ENCODE data around the gene MAPK1. TPM values are rescaled to one million over a fixed set of nuclear protein-coding genes. Genes with fewer than 3 reads are reported as not detected.
"Not testable (repeated sequence)": the region's sequence is repeated elsewhere in the genome, so short reads cannot be mapped to it uniquely, and the experiment has no call there.

The MAPK1 gene
- total and polyA plus RNA-seq, 2 experiments from 2014 or later = 72.3 to 76.0 TPM

DNA sequence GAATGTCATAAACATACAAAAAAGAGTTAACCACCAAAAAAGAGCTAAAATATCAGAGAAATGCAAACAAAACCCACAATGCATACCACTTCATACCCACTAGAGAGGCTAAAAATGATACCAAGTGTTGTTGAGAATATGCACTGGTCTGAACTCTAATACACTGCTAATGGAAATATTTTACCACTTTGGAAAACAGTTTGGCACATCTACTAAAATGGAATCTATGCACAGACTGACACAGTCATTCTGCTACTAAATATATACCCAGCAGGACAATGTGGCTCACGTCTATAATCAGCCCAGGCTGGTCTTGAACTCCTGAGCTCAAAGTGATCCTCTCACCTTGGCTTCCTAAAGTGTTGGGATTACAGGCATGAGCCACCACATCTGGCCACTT is 18.0 kb downstream of the MAPK1 start:
- no peaks in the 10 kb centered on the region; the same call in 1 of the 2 replicates for H3F3A ChIP-seq (ENCODE audit: insufficient read depth)
- H3K4me2 ChIP-seq (ENCODE audit: unreplicated experiment) = no peak overlapping the region
- H3K27ac ChIP-seq = no peak overlapping the region
- H3K27me3 ChIP-seq (replicated peaks; ENCODE audit: insufficient read depth) = no peaks in the 10 kb centered on the region
- TF ChIP-seq EZH2phosphoT487 (IDR thresholded peaks at IDR 0.05; ENCODE audit: insufficient read depth, low read depth) (no peak), EZH2 (IDR thresholded peaks at IDR 0.05; ENCODE audit: insufficient read depth, poor library complexity, severe bottlenecking) (no peak)
- 13 to 21% methylated on average over 1 of the region's 1 CpG for WGBS, 2 experiments (ENCODE audit: low coverage in 1 of 2, low lambda C conversion rate in 2 of 2, missing lambda C conversion rate in 2 of 2)
- no peaks in the 10 kb centered on the region for H3K9me3 ChIP-seq (ENCODE audit: low read depth)
- H3K4me1 ChIP-seq (ENCODE audit: insufficient read depth) = no peaks in the 10 kb centered on the region
- no peaks in the 10 kb centered on the region for H3K9me2 ChIP-seq (ENCODE audit: insufficient read depth)
- peaks cover 23% of the 10 kb centered on the region for H4K20me1 ChIP-seq (ENCODE audit: insufficient read depth)
- H2AFZ ChIP-seq = no peak overlapping the region
- peak; percentile 23 for DNase-seq
- no peak overlapping the region for H3K9ac ChIP-seq
- H3K36me3 ChIP-seq (ENCODE audit: low read depth) = no peaks in the 10 kb centered on the region
- in situ Hi-C loops (cut with MboI) = no loop called here
- H3K79me2 ChIP-seq (ENCODE audit: insufficient read depth) = peaks cover 100% of the 10 kb centered on the region
- no peak overlapping the region for H3K4me3 ChIP-seq

DNA sequence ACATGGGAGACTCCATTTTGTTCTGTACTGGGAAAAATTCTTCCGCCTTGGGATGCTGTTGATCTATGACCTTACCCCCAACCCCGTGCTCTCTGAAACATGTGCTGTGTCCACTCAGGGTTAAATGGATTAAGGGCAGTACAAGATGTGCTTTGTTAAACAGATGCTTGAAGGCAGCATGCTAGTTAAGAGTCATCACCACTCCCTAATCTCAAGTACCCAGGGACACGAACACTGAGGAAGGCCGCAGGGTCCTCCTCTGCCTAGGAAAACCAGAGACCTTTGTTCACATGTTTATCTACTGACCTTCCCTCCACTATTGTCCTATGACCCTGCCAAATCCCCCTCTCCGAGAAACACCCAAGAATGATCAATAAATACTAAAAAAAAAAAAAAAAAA is 19.4 kb downstream of the MAPK1 start:
- H2AFZ ChIP-seq; H3F3A ChIP-seq (ENCODE audit: insufficient read depth); H3K4me3 ChIP-seq; H3K4me1 ChIP-seq (ENCODE audit: insufficient read depth); H3K4me2 ChIP-seq (ENCODE audit: unreplicated experiment); in situ Hi-C loops (cut with MboI); H3K9me2 ChIP-seq (ENCODE audit: insufficient read depth); H3K27ac ChIP-seq; DNase-seq; H3K9me3 ChIP-seq (ENCODE audit: low read depth); H3K9ac ChIP-seq; H3K36me3 ChIP-seq (ENCODE audit: low read depth); H3K27me3 ChIP-seq (replicated peaks; ENCODE audit: insufficient read depth): not testable (repeated sequence)
- 96 to 100% methylated on average over 3 to 5 of the region's 5 CpGs for WGBS, 2 experiments (ENCODE audit: low coverage in 1 of 2, low lambda C conversion rate in 2 of 2, missing lambda C conversion rate in 2 of 2)
- Histone ChIP-seq H4K20me1 (ENCODE audit: insufficient read depth) (peaks cover 25% of the 10 kb centered on the region), H3K79me2 (ENCODE audit: insufficient read depth) (peaks cover 100% of the 10 kb centered on the region)

DNA sequence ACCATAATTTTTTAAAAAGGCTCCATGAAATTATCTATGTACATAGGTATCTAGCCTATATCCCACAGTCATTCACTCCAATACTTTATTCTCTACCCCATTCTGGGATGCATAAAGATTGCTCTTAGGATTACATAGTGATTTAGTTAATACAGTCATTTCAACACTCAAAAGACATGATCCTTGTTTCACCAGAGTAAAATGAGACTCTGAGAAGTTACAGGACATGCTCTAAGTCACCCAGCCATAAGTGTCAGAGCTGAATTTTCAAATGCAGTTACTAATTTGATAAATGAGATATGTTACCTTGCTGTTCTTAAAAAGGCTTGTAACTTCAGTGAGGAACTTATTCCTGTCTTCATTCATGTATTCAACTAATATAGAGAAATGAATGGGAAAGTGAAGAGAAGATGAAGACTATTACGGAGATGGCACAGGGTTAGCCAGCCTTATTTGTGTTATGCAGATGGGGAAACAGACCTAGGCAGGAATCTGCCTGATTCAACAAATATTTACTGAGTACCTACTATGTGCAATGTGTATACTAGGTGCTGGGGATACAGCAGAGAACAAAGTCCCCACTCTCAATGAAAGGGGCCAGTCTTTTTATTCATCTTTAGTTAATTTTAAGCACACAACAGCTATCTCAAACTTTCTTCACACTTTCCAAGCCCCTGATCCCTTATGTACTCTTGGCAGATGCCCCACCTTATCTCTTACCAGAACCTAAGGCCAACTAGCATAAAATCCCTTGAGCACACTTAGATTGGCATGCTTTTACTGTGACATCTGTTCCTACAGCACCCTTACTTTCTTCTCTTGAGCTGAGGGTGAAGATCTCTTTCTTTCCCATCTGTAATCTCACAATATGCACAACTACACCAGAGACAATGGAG is 21.6 kb downstream of the MAPK1 start:
- H3K9ac ChIP-seq = no peak overlapping the region
- H2AFZ ChIP-seq = no peak overlapping the region
- H3K4me2 ChIP-seq (ENCODE audit: unreplicated experiment) = no peak overlapping the region
- TF ChIP-seq EZH2 (IDR thresholded peaks at IDR 0.05; ENCODE audit: insufficient read depth, poor library complexity, severe bottlenecking) (no peak), EZH2phosphoT487 (IDR thresholded peaks at IDR 0.05; ENCODE audit: insufficient read depth, low read depth) (no peak)
- peaks cover 29% of the 10 kb centered on the region for H4K20me1 ChIP-seq (ENCODE audit: insufficient read depth)
- H3F3A ChIP-seq (ENCODE audit: insufficient read depth) = no peaks in the 10 kb centered on the region; the same call in 1 of the 2 replicates
- no peaks in the 10 kb centered on the region for H3K4me1 ChIP-seq (ENCODE audit: insufficient read depth)
- in situ Hi-C loops (cut with MboI) = no loop called here
- 100% methylated on average over 1 of the region's 1 CpG for WGBS, 2 experiments (ENCODE audit: low coverage in 1 of 2, low lambda C conversion rate in 2 of 2, missing lambda C conversion rate in 2 of 2)
- no peaks in the 10 kb centered on the region for H3K9me2 ChIP-seq (ENCODE audit: insufficient read depth)
- H3K79me2 ChIP-seq (ENCODE audit: insufficient read depth) = peaks cover 100% of the 10 kb centered on the region
- no peak for DNase-seq
- no peak overlapping the region for H3K27ac ChIP-seq
- no peaks in the 10 kb centered on the region for H3K9me3 ChIP-seq (ENCODE audit: low read depth)
- no peak overlapping the region for H3K4me3 ChIP-seq
- H3K36me3 ChIP-seq (ENCODE audit: low read depth) = no peaks in the 10 kb centered on the region
- no peaks in the 10 kb centered on the region for H3K27me3 ChIP-seq (replicated peaks; ENCODE audit: insufficient read depth)

DNA sequence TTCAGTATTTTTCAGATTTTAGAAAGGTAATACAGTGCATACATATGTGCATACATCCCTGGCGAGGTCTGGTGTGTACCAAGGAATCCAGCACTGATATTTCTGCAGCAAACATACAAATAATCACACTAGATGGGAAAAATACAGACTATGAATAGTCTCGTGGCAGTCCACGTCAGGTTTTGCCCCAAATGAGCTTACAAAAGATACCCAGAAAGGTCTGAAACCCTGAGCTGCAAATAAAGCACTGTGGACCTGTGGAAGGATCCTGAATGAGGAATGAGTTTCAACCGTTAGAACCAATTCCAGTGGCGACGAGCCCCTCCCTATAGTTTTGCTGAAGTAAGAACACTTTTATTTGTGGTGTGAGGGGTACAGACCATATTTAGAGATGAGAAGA is 24.5 kb downstream of the MAPK1 start:
- peaks cover 23% of the 10 kb centered on the region; the same call in 1 of the 2 replicates for H4K20me1 ChIP-seq (ENCODE audit: insufficient read depth)
- H3K9me2 ChIP-seq (ENCODE audit: insufficient read depth) = no peaks in the 10 kb centered on the region
- no peak overlapping the region for H2AFZ ChIP-seq
- peaks cover 100% of the 10 kb centered on the region for H3K79me2 ChIP-seq (ENCODE audit: insufficient read depth)
- no peak for DNase-seq
- H3F3A ChIP-seq (ENCODE audit: insufficient read depth) = peaks cover 7% of the 10 kb centered on the region; the same call in 1 of the 2 replicates
- no peak overlapping the region for H3K9ac ChIP-seq
- H3K4me1 ChIP-seq (ENCODE audit: insufficient read depth) = peaks cover 8% of the 10 kb centered on the region
- WGBS, 2 experiments (ENCODE audit: low coverage in 1 of 2, low lambda C conversion rate in 2 of 2, missing lambda C conversion rate in 2 of 2) = 75 to 82% methylated on average over 6 of the region's 6 CpGs
- H3K9me3 ChIP-seq (ENCODE audit: low read depth) = no peaks in the 10 kb centered on the region
- no peak overlapping the region for H3K27ac ChIP-seq
- H3K36me3 ChIP-seq (ENCODE audit: low read depth) = no peaks in the 10 kb centered on the region
- no peak for TF ChIP-seq EZH2 (IDR thresholded peaks at IDR 0.05; ENCODE audit: insufficient read depth, poor library complexity, severe bottlenecking)
- TF ChIP-seq EZH2phosphoT487 (IDR thresholded peaks at IDR 0.05; ENCODE audit: insufficient read depth, low read depth) = no peak
- H3K4me2 ChIP-seq (ENCODE audit: unreplicated experiment) = no peak overlapping the region
- in situ Hi-C loops (cut with MboI) = no loop called here
- H3K27me3 ChIP-seq (replicated peaks; ENCODE audit: insufficient read depth) = no peaks in the 10 kb centered on the region
- H3K4me3 ChIP-seq = no peak overlapping the region
